Activated T-helper 1 cell treated with anti-CD3 and anti-CD28 coated beads, Interleukin-2, amount 50 U/mL, for 16 hours (primary cell): ENCODE results near the gene FBXO46.
"Not testable (repeated sequence)": the region's sequence is repeated elsewhere in the genome, so short reads cannot be mapped to it uniquely, and the experiment has no call there.

Experiments used
- DNase-seq, 2 donors: peaks; one replicate each; pipeline ENCODE4 v3.0.0-alpha.2; 2020; ENCODE audit warnings: low read depth in 1 of 2, low spot score in 1 of 2

Gene FBXO46

GRCh38 chr19:45729800-45730290, 851 bp downstream of the FBXO46 start:
- no peak for DNase-seq

- not testable (repeated sequence) for DNase-seq
Measured at GRCh38 chr19:45728683-45729082, 2.0 kb downstream of the FBXO46 start.

- not testable (repeated sequence) for DNase-seq
Measured at GRCh38 chr19:45720065-45720464, 10.6 kb downstream of the FBXO46 start.

GRCh38 chr19:45717983-45718650, 12.6 kb downstream of the FBXO46 start:
- DNase-seq = no peak

- peak; percentile 94 to 96 for DNase-seq
Measured at GRCh38 chr19:45717131-45717982, 13.3 kb downstream of the FBXO46 start.

GRCh38 chr19:45716359-45717130, 14.2 kb downstream of the FBXO46 start:
- no peak for DNase-seq

- no peak for DNase-seq
Measured at GRCh38 chr19:45715139-45715538, 15.6 kb downstream of the FBXO46 start.

GRCh38 chr19:45713141-45713540, 17.6 kb downstream of the FBXO46 start:
- no peak for DNase-seq

GRCh38 chr19:45712699-45713067, 18.0 kb downstream of the FBXO46 start:
- no peak for DNase-seq

GRCh38 chr19:45711851-45712698, 18.6 kb downstream of the FBXO46 start:
- DNase-seq = no peak

- DNase-seq = no peak
Measured at GRCh38 chr19:45710356-45711130, 20.2 kb downstream of the FBXO46 start.

GRCh38 chr19:45705710-45706415, 24.8 kb downstream of the FBXO46 start:
- DNase-seq = no peak

- no peak for DNase-seq
Measured at GRCh38 chr19:45705115-45705514, 25.6 kb downstream of the FBXO46 start.

- no peak for DNase-seq
Measured at GRCh38 chr19:45701676-45702075, 29.0 kb downstream of the FBXO46 start.

- peak; percentile 55 to 62 for DNase-seq
Measured at GRCh38 chr19:45693106-45693788, 37.4 kb downstream of the FBXO46 start.

GRCh38 chr19:45692187-45693105, 38.2 kb downstream of the FBXO46 start, which contains the start of gene QPCTL:
Gene QPCTL, plus strand, starts transcription at chr19:45692666. Its CDS starts 38 bp downstream, at chr19:45692704.
- DNase-seq = peak; percentile 91 to 92

GRCh38 chr19:45691516-45692186, 39.0 kb downstream of the FBXO46 start, which contains the start of gene SNRPD2:
Gene SNRPD2, minus strand, starts transcription at chr19:45691953. Its CDS starts 65 bp downstream, at chr19:45691888.
- DNase-seq = peak; percentile 83 to 90
